ENCODE measurements around the gene PTPRCAP. TPM values are rescaled to one million over a fixed set of nuclear protein-coding genes. Genes with fewer than 3 reads are reported as not detected.
A peak's percentile ranks its signal among the peaks of the same experiment; 100 is the strongest.

PTPRCAP gene
- total and polyA plus RNA-seq, 2 experiments from 2014 or later: 0.43 TPM; not detected in 1

GRCh38 chr11:67408437-67409200 lies 28.9 kb downstream of the PTPRCAP start:
- H2AFZ ChIP-seq: no peak overlapping the region
- H3K9ac ChIP-seq: no peak overlapping the region
- no peaks in the 10 kb centered on the region for H3K9me2 ChIP-seq (ENCODE audit: insufficient read depth)
- no peak overlapping the region for H3K27ac ChIP-seq
- no peaks in the 10 kb centered on the region for H3K36me3 ChIP-seq (ENCODE audit: low read depth)
- no peak overlapping the region for H3K4me3 ChIP-seq
- no peak for TF ChIP-seq EZH2phosphoT487 (IDR thresholded peaks at IDR 0.05; ENCODE audit: insufficient read depth, low read depth)
- no peak for TF ChIP-seq EZH2 (IDR thresholded peaks at IDR 0.05; ENCODE audit: insufficient read depth, poor library complexity, severe bottlenecking)
- WGBS, 2 experiments (ENCODE audit: low coverage in 1 of 2, low lambda C conversion rate in 2 of 2, missing lambda C conversion rate in 2 of 2): 50 to 58% methylated on average over 18 of the region's 18 CpGs
- H4K20me1 ChIP-seq (ENCODE audit: insufficient read depth): no peaks in the 10 kb centered on the region
- H3K79me2 ChIP-seq (ENCODE audit: insufficient read depth): no peaks in the 10 kb centered on the region
- peaks cover 23% of the 10 kb centered on the region for H3K27me3 ChIP-seq (replicated peaks; ENCODE audit: insufficient read depth)
- H3K4me1 ChIP-seq (ENCODE audit: insufficient read depth): no peaks in the 10 kb centered on the region
- H3K9me3 ChIP-seq (ENCODE audit: low read depth): no peaks in the 10 kb centered on the region
- in situ Hi-C loops (cut with MboI): no loop called here
- H3K4me2 ChIP-seq (ENCODE audit: unreplicated experiment): no peak overlapping the region
- DNase-seq: no peak
- no peaks in the 10 kb centered on the region for H3F3A ChIP-seq (ENCODE audit: insufficient read depth)

- no peak overlapping the region for H3K9ac ChIP-seq
- TF ChIP-seq EZH2phosphoT487 (IDR thresholded peaks at IDR 0.05; ENCODE audit: insufficient read depth, low read depth): no peak
- H3K27ac ChIP-seq: no peak overlapping the region
- H3K9me3 ChIP-seq (ENCODE audit: low read depth): no peaks in the 10 kb centered on the region
- H3K36me3 ChIP-seq (ENCODE audit: low read depth): no peaks in the 10 kb centered on the region
- DNase-seq: no peak
- WGBS, 2 experiments (ENCODE audit: low coverage in 1 of 2, low lambda C conversion rate in 2 of 2, missing lambda C conversion rate in 2 of 2): 53 to 64% methylated on average over 12 of the region's 12 CpGs
- H3K4me3 ChIP-seq: no peak overlapping the region
- H3K79me2 ChIP-seq (ENCODE audit: insufficient read depth): no peaks in the 10 kb centered on the region
- no peaks in the 10 kb centered on the region for H4K20me1 ChIP-seq (ENCODE audit: insufficient read depth)
- peaks cover 23% of the 10 kb centered on the region for H3K27me3 ChIP-seq (replicated peaks; ENCODE audit: insufficient read depth)
- H3K9me2 ChIP-seq (ENCODE audit: insufficient read depth): no peaks in the 10 kb centered on the region
- H3F3A ChIP-seq (ENCODE audit: insufficient read depth): no peaks in the 10 kb centered on the region
- no peaks in the 10 kb centered on the region for H3K4me1 ChIP-seq (ENCODE audit: insufficient read depth)
- no peak overlapping the region for H2AFZ ChIP-seq
- H3K4me2 ChIP-seq (ENCODE audit: unreplicated experiment): no peak overlapping the region
- in situ Hi-C loops (cut with MboI): no loop called here
Measured at GRCh38 chr11:67407688-67408163, 29.8 kb downstream of the PTPRCAP start.

- WGBS, 2 experiments (ENCODE audit: low coverage in 1 of 2, low lambda C conversion rate in 2 of 2, missing lambda C conversion rate in 2 of 2): 17 to 26% methylated on average over 12 of the region's 12 CpGs
- H4K20me1 ChIP-seq (ENCODE audit: insufficient read depth): no peaks in the 10 kb centered on the region
- H3K27me3 ChIP-seq (replicated peaks; ENCODE audit: insufficient read depth): peaks cover 22% of the 10 kb centered on the region
- no peaks in the 10 kb centered on the region for H3K9me2 ChIP-seq (ENCODE audit: insufficient read depth)
- no peak overlapping the region for H2AFZ ChIP-seq
- H3K9me3 ChIP-seq (ENCODE audit: low read depth): no peaks in the 10 kb centered on the region
- H3F3A ChIP-seq (ENCODE audit: insufficient read depth): no peaks in the 10 kb centered on the region
- H3K4me3 ChIP-seq: no peak overlapping the region
- H3K79me2 ChIP-seq (ENCODE audit: insufficient read depth): no peaks in the 10 kb centered on the region
- H3K4me2 ChIP-seq (ENCODE audit: unreplicated experiment): no peak overlapping the region
- no peak overlapping the region for H3K27ac ChIP-seq
- no peak for TF ChIP-seq EZH2phosphoT487 (IDR thresholded peaks at IDR 0.05; ENCODE audit: insufficient read depth, low read depth)
- DNase-seq: peak; percentile 28
- H3K4me1 ChIP-seq (ENCODE audit: insufficient read depth): peaks cover 4% of the 10 kb centered on the region
- no peak overlapping the region for H3K9ac ChIP-seq
- in situ Hi-C loops (cut with MboI): no loop called here
- no peaks in the 10 kb centered on the region for H3K36me3 ChIP-seq (ENCODE audit: low read depth)
Measured at GRCh38 chr11:67406969-67407687, 30.4 kb downstream of the PTPRCAP start.

GRCh38 chr11:67406420-67406968 lies 31.0 kb downstream of the PTPRCAP start:
- no peak overlapping the region for H3K27ac ChIP-seq
- no peaks in the 10 kb centered on the region for H3K36me3 ChIP-seq (ENCODE audit: low read depth)
- no peak overlapping the region for H2AFZ ChIP-seq
- DNase-seq: no peak
- no peaks in the 10 kb centered on the region for H3F3A ChIP-seq (ENCODE audit: insufficient read depth)
- no peak overlapping the region for H3K9ac ChIP-seq
- TF ChIP-seq EZH2 (IDR thresholded peaks at IDR 0.05; ENCODE audit: insufficient read depth, poor library complexity, severe bottlenecking) (no peak), EZH2phosphoT487 (IDR thresholded peaks at IDR 0.05; ENCODE audit: insufficient read depth, low read depth) (no peak)
- no peaks in the 10 kb centered on the region; the same call in 1 of the 2 replicates for H3K79me2 ChIP-seq (ENCODE audit: insufficient read depth)
- WGBS, 2 experiments (ENCODE audit: low coverage in 1 of 2, low lambda C conversion rate in 2 of 2, missing lambda C conversion rate in 2 of 2): 67 to 69% methylated on average over 11 to 18 of the region's 18 CpGs
- H3K9me2 ChIP-seq (ENCODE audit: insufficient read depth): no peaks in the 10 kb centered on the region
- no peak overlapping the region for H3K4me3 ChIP-seq
- no peaks in the 10 kb centered on the region for H4K20me1 ChIP-seq (ENCODE audit: insufficient read depth)
- H3K9me3 ChIP-seq (ENCODE audit: low read depth): no peaks in the 10 kb centered on the region
- peaks cover 15% of the 10 kb centered on the region; the same call in 1 of the 2 replicates for H3K27me3 ChIP-seq (replicated peaks; ENCODE audit: insufficient read depth)
- H3K4me1 ChIP-seq (ENCODE audit: insufficient read depth): peaks cover 6% of the 10 kb centered on the region
- no peak overlapping the region for H3K4me2 ChIP-seq (ENCODE audit: unreplicated experiment)
- in situ Hi-C loops (cut with MboI): no loop called here

Data from GM23248 (cell line).